WTC11 (cell line): ENCODE data around the gene MAML3. TPM values are rescaled to one million over a fixed set of nuclear protein-coding genes. Genes with fewer than 3 reads are reported as not detected.
A peak's percentile ranks its signal among the peaks of the same experiment; 100 is the strongest.

Experiments
- ATAC-seq: fragments of 200-7000 bp; cut with Tn5 transposase; 2 replicates; pipeline ENCODE4 v1.10.0; 2021; ENCODE audit warnings: mild to moderate bottlenecking, moderate library complexity
- CTCF ChIA-PET: fragments of 300-600 bp; sonication (Branson Sonifier 250); formaldehyde crosslinking; loops from one replicate; lab custom pipeline; 2021; ENCODE audit warnings: antibody characterized with exemption; lab: Charles Lee
- POLR2A ChIA-PET: fragments of 350-600 bp; sonication (Branson Sonifier 250); formaldehyde crosslinking; loops from one replicate; lab custom pipeline; 2021; ENCODE audit warnings: antibody characterized with exemption; lab: Charles Lee
- DNase-seq: peaks from one replicate; pipeline ENCODE4 v3.0.0; 2021; ENCODE audit warnings: low spot score
- H3K27ac Mint-ChIP-seq: 2 replicates; pipeline ENCODE4 v1.8.0; 2021; ENCODE audit warnings: mixed read lengths
- H3K27me3 Mint-ChIP-seq: 2 replicates; pipeline ENCODE4 v1.8.0; 2021; ENCODE audit warnings: low read depth, mild to moderate bottlenecking, moderate library complexity, mixed read lengths
- H3K36me3 Mint-ChIP-seq: 2 replicates; pipeline ENCODE4 v1.8.0; 2021; ENCODE audit warnings: mixed read lengths
- H3K4me1 Mint-ChIP-seq: 2 replicates; pipeline ENCODE4 v1.8.0; 2022; ENCODE audit warnings: mixed read lengths
- H3K4me3 Mint-ChIP-seq: 2 replicates; pipeline ENCODE4 v1.8.0; 2021; ENCODE audit warnings: mild to moderate bottlenecking, moderate library complexity, mixed read lengths
- H3K9me3 Mint-ChIP-seq: 2 replicates; pipeline ENCODE4 v1.8.0; 2021; ENCODE audit warnings: mixed read lengths
- ARID4B ChIP-seq: sonication (generic); formaldehyde crosslinking; IDR thresholded peaks from 2 replicates; pipeline ENCODE4 v1.8.0; 2023; ENCODE audit warnings: missing genetic modification reagents, mild to moderate bottlenecking, borderline replicate concordance
- ATF1 ChIP-seq: sonication (generic); formaldehyde crosslinking; IDR thresholded peaks from 2 replicates; pipeline ENCODE4 v1.8.1; 2023; ENCODE audit warnings: mild to moderate bottlenecking, moderate library complexity, missing genetic modification reagents
- CDX4 ChIP-seq: fragments of 250-450 bp; sonication (Bioruptor Pico); IDR thresholded peaks from 2 replicates; pipeline ENCODE4 v1.9.0; 2021; ENCODE audit warnings: moderate library complexity, mild to moderate bottlenecking, inconsistent platforms, borderline replicate concordance
- CREB1 ChIP-seq: sonication (generic); formaldehyde crosslinking; IDR thresholded peaks from 2 replicates; pipeline ENCODE4 v1.8.0; 2023; ENCODE audit warnings: mild to moderate bottlenecking, missing genetic modification reagents
- CREM ChIP-seq: sonication (generic); formaldehyde crosslinking; IDR thresholded peaks from 2 replicates; pipeline ENCODE4 v1.8.1; 2022; ENCODE audit warnings: mild to moderate bottlenecking, missing genetic modification reagents, moderate library complexity
- ELF4 ChIP-seq: sonication (generic); formaldehyde crosslinking; IDR thresholded peaks from 2 replicates; pipeline ENCODE4 v1.8.1; 2022; ENCODE audit warnings: low read depth, mild to moderate bottlenecking, moderate library complexity, missing genetic modification reagents
- GABPB1 ChIP-seq: sonication (generic); formaldehyde crosslinking; IDR thresholded peaks from 2 replicates; pipeline ENCODE4 v1.8.1; 2023; ENCODE audit warnings: mild to moderate bottlenecking, missing genetic modification reagents
- NR1H2 ChIP-seq: sonication (generic); formaldehyde crosslinking; IDR thresholded peaks from 2 replicates; pipeline ENCODE4 v1.9.0; 2021; ENCODE audit warnings: mild to moderate bottlenecking, moderate library complexity, missing genetic modification reagents
- NR2C2 ChIP-seq: sonication (generic); formaldehyde crosslinking; IDR thresholded peaks from 2 replicates; pipeline ENCODE4 v1.8.0; 2022; ENCODE audit warnings: mild to moderate bottlenecking, missing genetic modification reagents
- ZNF219 ChIP-seq: sonication (generic); formaldehyde crosslinking; IDR thresholded peaks from 2 replicates; pipeline ENCODE4 v1.8.0; 2023; ENCODE audit warnings: missing genetic modification reagents, mild to moderate bottlenecking, borderline replicate concordance
- ZNF263 ChIP-seq: sonication (generic); formaldehyde crosslinking; IDR thresholded peaks from 2 replicates; pipeline ENCODE4 v1.8.1; 2022; ENCODE audit warnings: low read depth, mild to moderate bottlenecking, moderate library complexity, missing genetic modification reagents
- ZNF281 ChIP-seq: sonication (generic); formaldehyde crosslinking; IDR thresholded peaks from 2 replicates; pipeline ENCODE4 v1.8.0; 2023; ENCODE audit warnings: mild to moderate bottlenecking, missing genetic modification reagents
- ZNF512 ChIP-seq: sonication (generic); formaldehyde crosslinking; IDR thresholded peaks from 2 replicates; pipeline ENCODE4 v1.8.1; 2022; ENCODE audit warnings: missing genetic modification reagents, borderline replicate concordance
- ZNF671 ChIP-seq: fragments of 250-450 bp; sonication (Bioruptor Pico); IDR thresholded peaks from 2 replicates; pipeline ENCODE4 v1.8.0; 2021; ENCODE audit warnings: mild to moderate bottlenecking
- total RNA-seq: library from RNA; stranded (reverse); gene quantifications from 3 replicates; pipeline ENCODE4 v1.2.3, GENCODE V29; 2021

Gene MAML3
- total RNA-seq, 1 experiment from 2014 or later, result 7.4 TPM

- Mint-ChIP-seq H3K4me1 (peaks cover 7% of the 10 kb centered on the region), H3K36me3 (no peaks in the 10 kb centered on the region), H3K9me3 (no peaks in the 10 kb centered on the region), H3K4me3 (peak overlapping the region; percentile 98), H3K27me3 (peaks cover 6% of the 10 kb centered on the region; the same call in 1 of the 2 replicates), H3K27ac (peak overlapping the region; percentile 80)
- ChIA-PET POLR2A (interaction anchor here (1.0 kb wide), 1 partner anchor 98 kb away, joined by 4 read pairs; no protein-coding TSS in a partner anchor), CTCF (interaction anchor here (1.0 to 1.4 kb wide), 3 partner anchors 89 to 142 kb away, joined by 3 to 5 read pairs (median 4); no protein-coding TSS in a partner anchor)
- ATAC-seq (no peak), DNase-seq (no peak)
- TF ChIP-seq ARID4B (no peak), ZNF671 (no peak)
These were observed 548 bp upstream of the MAML3 start for GRCh38 chr4:140154572-140154891.

- no peak for TF ChIP-seq ATF1 (CRISPR knock-in tag)
- no peak for TF ChIP-seq ZNF512 (CRISPR knock-in tag)
- TF ChIP-seq NR1H2 (CRISPR knock-in tag), result no peak
- TF ChIP-seq ZNF281 (CRISPR knock-in tag), result no peak
- TF ChIP-seq ELF4 (CRISPR knock-in tag), result no peak
- no peak for TF ChIP-seq GABPB1 (CRISPR knock-in tag)
- no peak for TF ChIP-seq CREM (CRISPR knock-in tag)
- no peak for TF ChIP-seq ZNF263 (CRISPR knock-in tag)
- TF ChIP-seq CREB1, result no peak
- no peak for TF ChIP-seq NR2C2 (CRISPR knock-in tag)
- TF ChIP-seq CDX4 (CRISPR knock-in tag), result no peak
- TF ChIP-seq ZNF219, result no peak
- no peak for TF ChIP-seq ZNF671
- CTCF ChIA-PET, result interaction anchor here (0.7 to 1.4 kb wide), 4 partner anchors 90 to 141 kb away, joined by 3 to 5 read pairs (median 4); no protein-coding TSS in a partner anchor
- no peak for DNase-seq
- Mint-ChIP-seq H3K9me3 (no peaks in the 10 kb centered on the region), H3K4me3 (peak overlapping the region; percentile 98), H3K27ac (no peak overlapping the region), H3K27me3 (peaks cover 6% of the 10 kb centered on the region; the same call in 1 of the 2 replicates), H3K4me1 (peaks cover 19% of the 10 kb centered on the region), H3K36me3 (no peaks in the 10 kb centered on the region)
- no peak for ATAC-seq
- POLR2A ChIA-PET, result interaction anchor here (0.7 to 1.0 kb wide), 3 partner anchors 84 to 149 kb away, joined by 3 read pairs; no protein-coding TSS in a partner anchor
These were observed 616 bp downstream of the MAML3 start for GRCh38 chr4:140153419-140153717.
